Loucy (cell line): ENCODE measurements around the gene CTBP2.

Experiments used
- H2AFZ ChIP-seq: fragments of 200-600 bp; sonication (generic); 2 replicates; pipeline ENCODE4 v1.6.0; 2016; ENCODE audit warnings: antibody characterized with exemption, mild to moderate bottlenecking, low read length, moderate library complexity
- H3F3A ChIP-seq: fragments of 200-600 bp; 2 replicates; pipeline ENCODE4 v1.6.0; 2016; ENCODE audit warnings: antibody characterized with exemption, low read depth, mild to moderate bottlenecking
- H3K27me3 ChIP-seq: fragments of 200-600 bp; sonication (generic); 2 replicates; pipeline ENCODE4 v1.6.1; 2014; ENCODE audit warnings: low read length, mild to moderate bottlenecking; ENCODE audit not compliant: insufficient read depth, poor library complexity, severe bottlenecking
- H3K36me3 ChIP-seq: fragments of 200-600 bp; sonication (generic); 2 replicates; pipeline ENCODE4 v1.6.1; 2016; ENCODE audit warnings: low read length; ENCODE audit not compliant: insufficient read depth
- H3K4me1 ChIP-seq: fragments of 200-600 bp; sonication (generic); 2 replicates; pipeline ENCODE4 v1.5.1; 2014; ENCODE audit warnings: low read length, mild to moderate bottlenecking; ENCODE audit not compliant: insufficient read depth, poor library complexity, severe bottlenecking
- H3K4me2 ChIP-seq: fragments of 200-600 bp; sonication (generic); 2 replicates; pipeline ENCODE4 v1.6.0; 2014; ENCODE audit warnings: antibody characterized with exemption, low read length, low read depth, mild to moderate bottlenecking; ENCODE audit not compliant: poor library complexity, severe bottlenecking
- H3K4me3 ChIP-seq: fragments of 200-600 bp; sonication (generic); 2 replicates; pipeline ENCODE4 v1.5.1; 2014; ENCODE audit warnings: low read length, mild to moderate bottlenecking, mixed read lengths; ENCODE audit not compliant: poor library complexity, severe bottlenecking
- H3K79me2 ChIP-seq: fragments of 200-600 bp; sonication (generic); 2 replicates; pipeline ENCODE4 v1.6.1; 2014; ENCODE audit warnings: low read length; ENCODE audit not compliant: insufficient read depth
- H3K9ac ChIP-seq: fragments of 200-600 bp; sonication (generic); 2 replicates; pipeline ENCODE4 v1.6.0; 2014; ENCODE audit warnings: mild to moderate bottlenecking, low read depth, low read length, moderate library complexity; ENCODE audit not compliant: poor library complexity, severe bottlenecking
- H3K9me2 ChIP-seq: fragments of 200-600 bp; sonication (generic); replicated peaks from 2 replicates; pipeline ENCODE4 v1.6.1; 2016; ENCODE audit warnings: low read depth, low read length, mixed read lengths
- H3K9me3 ChIP-seq: fragments of 200-600 bp; sonication (generic); 2 replicates; pipeline ENCODE4 v1.6.1; 2014; ENCODE audit warnings: mild to moderate bottlenecking, antibody characterized with exemption, low read length, low read depth; ENCODE audit not compliant: insufficient read depth
- H4K20me1 ChIP-seq: fragments of 200-600 bp; sonication (generic); 2 replicates; pipeline ENCODE4 v1.6.0; 2014; ENCODE audit warnings: antibody characterized with exemption, low read length, mild to moderate bottlenecking; ENCODE audit not compliant: insufficient read depth, poor library complexity, severe bottlenecking
- EZH2phosphoT487 ChIP-seq: fragments of 200-600 bp; IDR thresholded peaks from 2 replicates; pipeline ENCODE4 v1.6.1; 2018; ENCODE audit warnings: antibody characterized with exemption, mild to moderate bottlenecking, moderate library complexity, borderline replicate concordance
- TF ChIP-seq, protein P1 (sequence below): fragments of 200-600 bp; sonication (generic); conservative IDR thresholded peaks from 2 replicates; pipeline ENCODE4 v1.5.1; 2014; ENCODE audit warnings: mild to moderate bottlenecking, antibody characterized with exemption, low read length

CTBP2 gene

GRCh38 chr10:124967255-124967654, 193.1 kb downstream of the CTBP2 start:
- no peak overlapping the region for H3K4me3 ChIP-seq
- no peak overlapping the region for H2AFZ ChIP-seq
- H3K9me3 ChIP-seq: no peaks in the 10 kb centered on the region
- no peak overlapping the region for H3K4me2 ChIP-seq
- no peaks in the 10 kb centered on the region for H3K9me2 ChIP-seq
- peaks cover 47% of the 10 kb centered on the region; the same call in 1 of the 2 replicates for H3K36me3 ChIP-seq
- H3K27me3 ChIP-seq: no peaks in the 10 kb centered on the region
- H3K9ac ChIP-seq: no peak overlapping the region
- no peaks in the 10 kb centered on the region for H3F3A ChIP-seq
- H3K4me1 ChIP-seq: no peaks in the 10 kb centered on the region
- H4K20me1 ChIP-seq: peaks cover 37% of the 10 kb centered on the region
- peaks cover 55% of the 10 kb centered on the region for H3K79me2 ChIP-seq
- TF ChIP-seq EZH2phosphoT487: no peak
- TF ChIP-seq, protein P1, sequence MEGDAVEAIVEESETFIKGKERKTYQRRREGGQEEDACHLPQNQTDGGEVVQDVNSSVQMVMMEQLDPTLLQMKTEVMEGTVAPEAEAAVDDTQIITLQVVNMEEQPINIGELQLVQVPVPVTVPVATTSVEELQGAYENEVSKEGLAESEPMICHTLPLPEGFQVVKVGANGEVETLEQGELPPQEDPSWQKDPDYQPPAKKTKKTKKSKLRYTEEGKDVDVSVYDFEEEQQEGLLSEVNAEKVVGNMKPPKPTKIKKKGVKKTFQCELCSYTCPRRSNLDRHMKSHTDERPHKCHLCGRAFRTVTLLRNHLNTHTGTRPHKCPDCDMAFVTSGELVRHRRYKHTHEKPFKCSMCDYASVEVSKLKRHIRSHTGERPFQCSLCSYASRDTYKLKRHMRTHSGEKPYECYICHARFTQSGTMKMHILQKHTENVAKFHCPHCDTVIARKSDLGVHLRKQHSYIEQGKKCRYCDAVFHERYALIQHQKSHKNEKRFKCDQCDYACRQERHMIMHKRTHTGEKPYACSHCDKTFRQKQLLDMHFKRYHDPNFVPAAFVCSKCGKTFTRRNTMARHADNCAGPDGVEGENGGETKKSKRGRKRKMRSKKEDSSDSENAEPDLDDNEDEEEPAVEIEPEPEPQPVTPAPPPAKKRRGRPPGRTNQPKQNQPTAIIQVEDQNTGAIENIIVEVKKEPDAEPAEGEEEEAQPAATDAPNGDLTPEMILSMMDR: no peak

- Histone ChIP-seq H3F3A (no peaks in the 10 kb centered on the region), H3K9me3 (no peaks in the 10 kb centered on the region), H3K4me3 (no peak overlapping the region), H3K27me3 (no peaks in the 10 kb centered on the region), H3K4me1 (no peaks in the 10 kb centered on the region), H4K20me1 (peaks cover 46% of the 10 kb centered on the region), H3K9ac (no peak overlapping the region), H3K4me2 (no peak overlapping the region), H3K36me3 (peaks cover 45% of the 10 kb centered on the region; the same call in 1 of the 2 replicates), H2AFZ (no peak overlapping the region), H3K9me2 (no peaks in the 10 kb centered on the region), H3K79me2 (peaks cover 67% of the 10 kb centered on the region)
- TF ChIP-seq EZH2phosphoT487: no peak
- TF ChIP-seq, protein P1: no peak
These were observed 194.4 kb downstream of the CTBP2 start for GRCh38 chr10:124966008-124966407.

DNA sequence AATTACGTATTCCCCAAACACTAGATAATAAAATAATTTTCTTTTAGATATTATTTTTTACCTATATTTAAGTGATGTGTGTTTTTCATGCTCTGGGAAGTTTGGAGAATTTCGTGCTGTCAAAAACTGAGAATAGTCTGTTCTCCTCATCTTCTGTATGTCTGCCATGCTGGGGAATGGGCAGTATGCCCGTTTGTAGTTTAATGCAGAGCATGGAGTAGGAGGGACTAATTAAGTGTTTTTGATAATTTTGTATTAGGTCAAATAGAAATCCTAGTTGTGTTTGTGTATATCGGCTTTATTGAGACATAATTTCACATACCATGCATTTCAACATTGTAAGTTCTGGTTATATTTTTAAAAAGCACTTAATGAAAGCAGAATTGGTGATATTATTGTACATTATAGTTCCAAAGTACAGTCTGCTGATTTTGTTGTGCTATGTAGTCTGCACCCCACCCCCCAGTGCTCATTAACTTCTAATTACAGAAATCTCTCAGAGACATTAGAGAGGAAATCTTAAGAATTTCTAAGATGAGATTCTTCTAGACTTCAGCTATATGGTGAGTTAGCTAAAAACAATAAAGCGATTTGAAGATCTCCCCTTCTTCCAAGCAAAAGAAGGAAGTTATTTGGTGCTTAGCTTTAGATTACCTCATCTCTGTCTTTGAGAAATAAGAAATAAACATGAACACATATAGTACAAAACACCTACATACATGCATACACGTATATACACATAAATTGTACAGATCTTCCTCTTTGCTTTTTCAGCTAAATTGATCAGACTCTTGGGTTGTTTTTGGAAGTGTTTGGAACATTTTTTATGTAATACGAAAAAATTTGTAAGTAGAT, 196.3 kb downstream of the CTBP2 start:
- no peak overlapping the region for H3K9ac ChIP-seq
- H3K79me2 ChIP-seq: peaks cover 79% of the 10 kb centered on the region
- peaks cover 33% of the 10 kb centered on the region; the same call in 1 of the 2 replicates for H3K36me3 ChIP-seq
- H3K27me3 ChIP-seq: no peaks in the 10 kb centered on the region
- H3K9me3 ChIP-seq: no peaks in the 10 kb centered on the region
- no peaks in the 10 kb centered on the region for H3K4me1 ChIP-seq
- H3K9me2 ChIP-seq: no peaks in the 10 kb centered on the region
- H4K20me1 ChIP-seq: peaks cover 57% of the 10 kb centered on the region
- TF ChIP-seq EZH2phosphoT487: no peak
- TF ChIP-seq, protein P1: no peak
- H2AFZ ChIP-seq: no peak overlapping the region
- no peak overlapping the region for H3K4me3 ChIP-seq
- H3K4me2 ChIP-seq: no peak overlapping the region
- H3F3A ChIP-seq: no peaks in the 10 kb centered on the region
